ENCODE results near the gene GRB10.

GRB10 gene

DNA sequence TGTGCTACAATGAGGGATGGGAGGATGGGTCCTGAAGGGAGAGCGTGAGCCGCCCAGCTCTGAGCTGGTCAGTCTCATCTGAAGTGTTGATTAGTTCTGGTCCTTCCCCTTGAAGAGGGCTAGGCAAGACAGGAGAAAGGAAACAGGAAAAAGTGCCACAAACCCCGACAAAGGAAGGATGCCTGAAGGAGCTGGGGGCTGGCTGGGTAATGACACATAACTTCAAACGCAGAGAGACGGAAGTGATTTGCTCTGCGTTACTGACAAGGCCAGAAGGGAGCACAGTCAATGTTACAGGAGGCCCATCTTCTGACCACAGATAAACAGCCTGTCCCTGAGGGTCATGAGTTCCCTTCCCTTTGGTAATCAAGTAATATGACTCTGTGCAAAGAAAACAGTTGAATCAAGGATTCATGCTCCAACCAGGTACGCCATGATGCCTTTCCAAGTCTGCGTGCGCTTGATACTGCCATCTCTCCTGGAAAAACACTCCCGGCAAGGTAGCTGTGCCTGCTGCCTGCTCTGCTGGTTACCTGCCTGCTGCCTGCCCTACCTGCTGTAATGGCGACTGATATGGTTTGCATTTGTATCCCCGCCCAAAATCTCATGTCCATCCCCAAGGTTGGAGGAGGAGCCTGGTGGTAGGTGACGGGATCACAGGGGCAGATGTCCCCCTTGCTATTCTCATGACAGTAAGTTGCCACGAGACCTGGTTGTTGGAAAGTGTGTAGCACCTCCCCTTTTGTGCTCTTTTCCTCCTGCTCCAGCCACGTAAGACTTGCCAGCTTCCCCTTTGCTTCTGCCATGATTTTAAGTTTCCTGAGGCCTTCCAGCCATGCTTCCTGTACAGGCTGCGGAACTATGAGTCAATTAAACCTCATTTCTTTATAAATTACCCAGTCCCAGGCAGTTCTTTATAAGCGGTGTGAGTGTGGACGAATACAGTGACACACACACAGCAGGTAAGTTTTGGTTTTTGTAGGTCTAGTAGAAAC, 57.9 kb downstream of the GRB10 start:
- Mint-ChIP-seq H3K27me3 (ENCODE audit: low read depth) (no peaks in the 10 kb centered on the region), H3K27ac (no peak overlapping the region), H3K36me3 (ENCODE audit: low read depth) (no peaks in the 10 kb centered on the region), H3K9me3 (no peaks in the 10 kb centered on the region), H3K4me3 (no peak overlapping the region), H3K4me1 (peaks cover 16% of the 10 kb centered on the region)
- TF ChIP-seq, protein P1, sequence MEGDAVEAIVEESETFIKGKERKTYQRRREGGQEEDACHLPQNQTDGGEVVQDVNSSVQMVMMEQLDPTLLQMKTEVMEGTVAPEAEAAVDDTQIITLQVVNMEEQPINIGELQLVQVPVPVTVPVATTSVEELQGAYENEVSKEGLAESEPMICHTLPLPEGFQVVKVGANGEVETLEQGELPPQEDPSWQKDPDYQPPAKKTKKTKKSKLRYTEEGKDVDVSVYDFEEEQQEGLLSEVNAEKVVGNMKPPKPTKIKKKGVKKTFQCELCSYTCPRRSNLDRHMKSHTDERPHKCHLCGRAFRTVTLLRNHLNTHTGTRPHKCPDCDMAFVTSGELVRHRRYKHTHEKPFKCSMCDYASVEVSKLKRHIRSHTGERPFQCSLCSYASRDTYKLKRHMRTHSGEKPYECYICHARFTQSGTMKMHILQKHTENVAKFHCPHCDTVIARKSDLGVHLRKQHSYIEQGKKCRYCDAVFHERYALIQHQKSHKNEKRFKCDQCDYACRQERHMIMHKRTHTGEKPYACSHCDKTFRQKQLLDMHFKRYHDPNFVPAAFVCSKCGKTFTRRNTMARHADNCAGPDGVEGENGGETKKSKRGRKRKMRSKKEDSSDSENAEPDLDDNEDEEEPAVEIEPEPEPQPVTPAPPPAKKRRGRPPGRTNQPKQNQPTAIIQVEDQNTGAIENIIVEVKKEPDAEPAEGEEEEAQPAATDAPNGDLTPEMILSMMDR (IDR thresholded peaks at IDR 0.05; ENCODE audit: unreplicated experiment in 3 of 3) = no peak

DNA sequence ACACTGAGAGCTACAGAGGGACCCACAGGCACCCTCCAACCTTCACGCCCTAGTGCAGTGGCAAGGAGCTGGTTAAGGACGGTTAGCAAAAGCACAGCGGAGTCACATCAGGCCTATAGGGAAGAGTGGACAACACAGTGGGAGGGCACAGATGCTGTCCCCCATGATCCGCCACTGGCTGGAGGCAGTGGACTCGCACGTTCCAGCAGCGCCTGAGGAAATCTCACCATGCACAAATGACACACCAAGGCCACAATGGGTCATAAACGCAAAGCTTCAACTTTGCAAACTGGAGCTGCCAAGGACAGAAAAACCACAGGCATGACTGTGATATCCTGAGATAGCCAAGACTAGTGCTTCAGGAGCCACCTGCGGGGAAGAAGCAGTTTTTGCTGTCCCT, 58.8 kb downstream of the GRB10 start:
- Mint-ChIP-seq H3K9me3 (no peaks in the 10 kb centered on the region), H3K4me1 (peaks cover 23% of the 10 kb centered on the region), H3K36me3 (ENCODE audit: low read depth) (no peaks in the 10 kb centered on the region), H3K27ac (no peak overlapping the region), H3K27me3 (ENCODE audit: low read depth) (no peaks in the 10 kb centered on the region), H3K4me3 (no peak overlapping the region)
- TF ChIP-seq, protein P1 (IDR thresholded peaks at IDR 0.05; ENCODE audit: unreplicated experiment in 3 of 3) = no peak

DNA sequence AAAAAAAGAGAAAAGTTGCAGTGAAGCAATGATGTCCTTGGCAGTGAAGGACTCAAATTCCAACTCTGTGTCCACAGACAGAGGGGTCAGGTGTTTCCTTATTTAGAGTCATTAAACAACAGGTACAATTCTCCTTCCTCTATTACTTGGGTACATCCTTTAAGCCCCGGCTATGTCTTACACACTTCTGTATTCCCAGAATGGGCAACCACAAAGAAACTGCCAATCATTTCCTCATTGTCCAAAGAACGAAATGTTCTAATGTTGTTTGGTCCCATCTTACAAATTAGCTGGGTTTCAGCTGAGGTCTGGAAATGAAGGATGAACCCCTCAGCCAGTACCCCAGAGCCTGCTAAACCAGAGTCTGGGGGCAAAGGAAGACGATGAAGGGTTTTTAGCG, 59.5 kb downstream of the GRB10 start:
- H3K4me1 Mint-ChIP-seq = peaks cover 27% of the 10 kb centered on the region
- H3K9me3 Mint-ChIP-seq = no peaks in the 10 kb centered on the region
- no peaks in the 10 kb centered on the region for H3K27me3 Mint-ChIP-seq (ENCODE audit: low read depth)
- H3K27ac Mint-ChIP-seq = no peak overlapping the region
- H3K4me3 Mint-ChIP-seq = no peak overlapping the region
- TF ChIP-seq, protein P1 (IDR thresholded peaks at IDR 0.05; ENCODE audit: unreplicated experiment in 3 of 3) = no peak
- H3K36me3 Mint-ChIP-seq (ENCODE audit: low read depth) = no peaks in the 10 kb centered on the region

GRCh38 chr7:50721661-50722259, 60.9 kb downstream of the GRB10 start:
- Mint-ChIP-seq H3K9me3 (no peaks in the 10 kb centered on the region), H3K27me3 (ENCODE audit: low read depth) (no peaks in the 10 kb centered on the region), H3K27ac (no peak overlapping the region)

DNA sequence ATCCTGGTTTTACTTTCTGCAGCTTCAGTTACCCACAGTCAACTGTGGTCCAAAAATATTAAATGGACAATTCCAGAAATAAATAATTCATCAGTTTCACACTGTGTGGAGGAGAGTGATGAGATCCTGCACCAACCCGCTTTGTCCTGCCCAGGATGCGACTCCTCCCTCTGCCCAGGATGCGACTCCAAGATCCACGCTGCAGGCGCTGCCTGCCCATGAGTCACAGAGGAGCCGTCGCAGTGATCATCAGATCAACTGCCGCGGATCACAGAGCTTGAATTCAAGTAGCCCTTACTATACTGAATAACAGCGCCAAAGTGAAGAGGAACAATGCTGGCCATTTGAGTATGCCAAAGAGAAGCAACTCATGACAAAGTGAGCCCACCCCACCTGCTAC, 61.5 kb downstream of the GRB10 start:
- TF ChIP-seq, protein P1 (IDR thresholded peaks at IDR 0.05; ENCODE audit: unreplicated experiment in 3 of 3) = no peak
- Mint-ChIP-seq H3K4me3 (no peak overlapping the region), H3K36me3 (ENCODE audit: low read depth) (no peaks in the 10 kb centered on the region), H3K27ac (no peak overlapping the region), H3K9me3 (no peaks in the 10 kb centered on the region), H3K4me1 (peaks cover 35% of the 10 kb centered on the region), H3K27me3 (ENCODE audit: low read depth) (no peaks in the 10 kb centered on the region)

More at GRCh38 chr7:50721661-50722259, 60.9 kb downstream of the GRB10 start:
- TF ChIP-seq, protein P1 (IDR thresholded peaks at IDR 0.05; ENCODE audit: unreplicated experiment in 3 of 3) = no peak
- H3K4me1 Mint-ChIP-seq = peaks cover 29% of the 10 kb centered on the region
- no peaks in the 10 kb centered on the region for H3K36me3 Mint-ChIP-seq (ENCODE audit: low read depth)
- no peak overlapping the region for H3K4me3 Mint-ChIP-seq

Measured in nephron (organoid).